ENCODE results near the gene SHISA5.

Gene SHISA5

GRCh38 chr3:48418140-48418539, 85.8 kb downstream of the SHISA5 start:
- Histone ChIP-seq H3K27ac (no peak overlapping the region), H3K9me3 (ENCODE audit: severe bottlenecking) (no peaks in the 10 kb centered on the region), H3K27me3 (ENCODE audit: insufficient read depth, low read depth, severe bottlenecking) (no peaks in the 10 kb centered on the region), H3K4me3 (ENCODE audit: low read depth, low read length) (no peak overlapping the region), H3K36me3 (peaks cover 72% of the 10 kb centered on the region)
- DNase-seq: no peak
- no peak for TF ChIP-seq CTCF (IDR thresholded peaks at IDR 0.05; ENCODE audit: low read depth, low read length)
